Activated naive CD8-positive, alpha-beta T cell treated with anti-CD3 and anti-CD28 coated beads for 36 hours (primary cell): Measurements from ENCODE around the gene IER5. TPM values are rescaled to one million over a fixed set of nuclear protein-coding genes. Genes with fewer than 3 reads are reported as not detected.
"Not testable (repeated sequence)": the region's sequence is repeated elsewhere in the genome, so short reads cannot be mapped to it uniquely, and the experiment has no call there.

Experiments
- DNase-seq: peaks from one replicate; pipeline ENCODE4 v3.0.0; 2021
- H3K27ac Mint-ChIP-seq: one replicate; pipeline ENCODE4 v1.8.0; 2022; ENCODE audit warnings: mild to moderate bottlenecking, moderate library complexity, mixed read lengths
- H3K27me3 Mint-ChIP-seq: one replicate; pipeline ENCODE4 v1.8.0; 2022; ENCODE audit warnings: mild to moderate bottlenecking, mixed read lengths
- H3K36me3 Mint-ChIP-seq: one replicate; pipeline ENCODE4 v1.8.0; 2021; ENCODE audit warnings: mild to moderate bottlenecking, mixed read lengths
- H3K4me1 Mint-ChIP-seq: one replicate; pipeline ENCODE4 v1.8.0; 2021; ENCODE audit warnings: mixed read lengths
- H3K4me3 Mint-ChIP-seq: one replicate; pipeline ENCODE4 v1.8.0; 2022; ENCODE audit warnings: mild to moderate bottlenecking, moderate library complexity, mixed read lengths
- H3K9me3 Mint-ChIP-seq: one replicate; pipeline ENCODE4 v1.8.0; 2022; ENCODE audit warnings: mixed read lengths
- total RNA-seq, 2 experiments: library from RNA; stranded (reverse); gene quantifications; one replicate each; pipeline ENCODE4 v1.2.3, GENCODE V29; 2021

Gene IER5
- 10 to 100 TPM; 29.7 to 30.3 TPM for total RNA-seq

GRCh38 chr1:181088079-181089016 lies at the start of gene IER5:
Gene IER5 (plus strand): TSS chr1:181088700. CDS start chr1:181088903, 203 bp downstream.
- Mint-ChIP-seq H3K27me3 (no peaks in the 10 kb centered on the region), H3K4me3 (peak within 1 kb of the TSS; percentile 100), H3K36me3 (peaks cover 41% of the 10 kb centered on the region), H3K9me3 (no peaks in the 10 kb centered on the region), H3K4me1 (peaks cover 48% of the 10 kb centered on the region), H3K27ac (peak within 1 kb of the TSS; percentile 99)
- peak; percentile 95 for DNase-seq

DNA sequence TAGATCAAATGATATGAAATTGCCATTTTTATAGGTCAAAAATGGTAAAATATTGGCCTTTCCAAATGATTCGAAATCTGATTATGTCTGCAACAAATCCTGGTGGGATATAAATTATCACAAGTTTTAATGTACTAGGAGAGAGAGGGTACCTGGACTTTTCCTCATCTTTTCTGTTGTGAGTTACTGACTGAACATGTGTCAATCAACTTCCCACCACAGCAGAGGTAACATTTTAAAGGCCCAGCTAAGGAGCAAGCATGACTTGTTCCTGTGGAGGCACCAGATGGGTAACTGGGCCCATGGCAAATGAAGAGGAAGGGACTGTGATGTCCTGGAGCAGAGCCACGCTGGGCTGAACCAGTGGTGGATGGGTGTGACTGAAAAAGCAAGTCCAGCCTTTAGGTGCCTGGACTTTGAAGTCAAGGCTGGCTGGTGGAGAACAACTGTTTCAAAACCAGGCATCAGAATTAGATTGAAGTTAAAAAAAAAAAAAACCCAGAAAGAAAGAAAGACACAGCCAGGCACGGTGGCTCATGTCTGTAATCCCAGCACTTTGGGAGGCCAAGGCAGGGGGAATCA lies 48.1 kb upstream of the IER5 start:
- H3K27ac Mint-ChIP-seq: no peak overlapping the region
- H3K36me3 Mint-ChIP-seq: peaks cover 22% of the 10 kb centered on the region

DNA sequence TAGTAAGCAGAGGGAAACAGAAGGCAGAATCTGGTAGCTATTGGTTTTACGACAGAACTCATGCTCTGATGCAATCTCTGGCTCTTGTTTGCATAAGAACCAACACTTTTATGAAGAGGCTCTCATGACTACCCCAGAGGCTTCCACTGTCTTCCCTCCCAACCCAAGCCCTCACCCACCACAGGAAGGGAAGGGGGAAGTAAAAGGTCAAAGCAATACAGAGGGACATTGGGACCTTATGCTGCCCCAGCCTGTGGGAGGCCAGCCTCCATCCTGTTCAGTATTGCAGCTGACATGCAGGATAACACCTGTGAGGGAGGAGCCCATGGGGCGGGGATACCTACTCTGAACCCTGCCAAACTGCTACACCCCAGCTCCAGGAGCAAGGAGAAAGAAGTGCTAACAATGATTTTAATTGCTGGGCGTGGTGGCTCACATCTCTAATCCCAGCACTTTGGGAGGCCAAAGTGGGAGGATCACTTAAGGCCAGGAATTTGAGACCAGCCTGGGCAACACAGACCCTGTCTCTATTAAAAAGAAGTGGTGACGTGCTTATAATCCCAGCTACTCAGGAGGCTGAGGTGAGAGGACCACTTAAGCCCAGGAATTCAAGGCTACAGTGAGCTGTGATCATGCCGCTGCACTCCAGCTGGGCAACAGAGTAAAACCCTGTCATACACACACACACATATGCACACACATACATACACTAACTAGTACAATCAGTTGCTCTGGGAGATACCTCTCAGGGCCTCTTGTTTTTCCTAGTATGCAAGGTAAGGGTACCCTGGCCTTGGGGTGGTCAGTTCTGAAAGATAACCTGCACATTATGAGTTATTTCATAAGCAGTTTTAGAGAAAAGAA lies 45.2 kb upstream of the IER5 start:
- no peaks in the 10 kb centered on the region for H3K27me3 Mint-ChIP-seq
- H3K4me3 Mint-ChIP-seq: peak overlapping the region; percentile 53
- peaks cover 27% of the 10 kb centered on the region for H3K36me3 Mint-ChIP-seq
- no peak for DNase-seq
- peak overlapping the region; percentile 81 for H3K27ac Mint-ChIP-seq
- H3K9me3 Mint-ChIP-seq: no peaks in the 10 kb centered on the region
- H3K4me1 Mint-ChIP-seq: peaks cover 47% of the 10 kb centered on the region

More for the DNA sequence above, 48.1 kb upstream of the IER5 start:
- DNase-seq: no peak
- Mint-ChIP-seq H3K4me3 (no peak overlapping the region), H3K27me3 (no peaks in the 10 kb centered on the region), H3K9me3 (no peaks in the 10 kb centered on the region), H3K4me1 (peaks cover 74% of the 10 kb centered on the region)

GRCh38 chr1:181044449-181044966 lies 44.0 kb upstream of the IER5 start:
- peak overlapping the region; percentile 87 for H3K27ac Mint-ChIP-seq
- H3K4me1 Mint-ChIP-seq: peaks cover 42% of the 10 kb centered on the region
- H3K36me3 Mint-ChIP-seq: peaks cover 21% of the 10 kb centered on the region
- H3K27me3 Mint-ChIP-seq: no peaks in the 10 kb centered on the region
- DNase-seq: peak; percentile 75
- H3K4me3 Mint-ChIP-seq: peak overlapping the region; percentile 49
- H3K9me3 Mint-ChIP-seq: no peaks in the 10 kb centered on the region

DNA sequence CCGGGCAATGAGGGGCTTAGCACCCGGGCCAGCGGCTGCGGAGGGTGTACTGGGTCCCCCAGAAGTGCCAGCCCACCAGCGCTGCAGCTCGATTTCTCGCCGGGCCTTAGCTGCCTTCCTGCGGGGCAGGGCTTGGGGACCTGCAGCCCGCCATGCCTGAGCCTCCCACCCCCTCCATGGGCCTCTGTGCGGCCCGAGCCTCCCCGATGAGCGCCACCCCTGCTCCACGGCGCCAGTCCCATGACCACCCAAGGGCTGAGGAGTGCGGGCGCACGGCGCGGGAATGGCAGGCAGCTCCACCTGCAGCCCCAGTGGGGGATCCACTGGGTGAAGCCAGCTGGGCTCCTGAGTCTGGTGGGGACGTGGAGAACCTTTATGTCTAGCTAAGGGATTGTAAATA lies 42.6 kb upstream of the IER5 start:
- Mint-ChIP-seq H3K36me3 (peaks cover 16% of the 10 kb centered on the region), H3K4me1 (peaks cover 32% of the 10 kb centered on the region)
- H3K9me3 Mint-ChIP-seq, H3K27ac Mint-ChIP-seq, H3K27me3 Mint-ChIP-seq, H3K4me3 Mint-ChIP-seq, DNase-seq: not testable (repeated sequence)

DNA sequence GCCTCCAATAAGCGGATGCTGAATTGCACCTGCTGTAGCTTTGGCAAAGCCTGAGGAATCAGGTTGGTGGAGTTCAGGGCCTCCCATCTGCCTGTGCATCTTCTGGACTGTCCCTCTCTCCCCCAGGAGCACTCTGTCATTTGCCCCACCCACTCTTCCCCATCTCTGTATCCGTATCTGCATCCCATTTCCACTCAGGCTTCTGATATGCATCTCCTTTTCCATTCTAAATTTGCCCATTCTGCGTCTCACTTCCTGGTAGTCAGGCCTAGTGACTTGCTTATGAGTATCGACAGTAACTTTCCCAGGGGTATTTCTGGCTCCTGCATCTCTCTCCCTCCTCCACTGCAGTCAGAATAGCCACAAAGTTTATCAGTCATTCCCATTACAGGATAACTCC lies 39.1 kb upstream of the IER5 start:
- no peak overlapping the region for H3K27ac Mint-ChIP-seq
- H3K36me3 Mint-ChIP-seq: peaks cover 14% of the 10 kb centered on the region
- DNase-seq: no peak
- H3K27me3 Mint-ChIP-seq: no peaks in the 10 kb centered on the region
- no peak overlapping the region for H3K4me3 Mint-ChIP-seq
- peaks cover 8% of the 10 kb centered on the region for H3K4me1 Mint-ChIP-seq
- no peaks in the 10 kb centered on the region for H3K9me3 Mint-ChIP-seq

DNA sequence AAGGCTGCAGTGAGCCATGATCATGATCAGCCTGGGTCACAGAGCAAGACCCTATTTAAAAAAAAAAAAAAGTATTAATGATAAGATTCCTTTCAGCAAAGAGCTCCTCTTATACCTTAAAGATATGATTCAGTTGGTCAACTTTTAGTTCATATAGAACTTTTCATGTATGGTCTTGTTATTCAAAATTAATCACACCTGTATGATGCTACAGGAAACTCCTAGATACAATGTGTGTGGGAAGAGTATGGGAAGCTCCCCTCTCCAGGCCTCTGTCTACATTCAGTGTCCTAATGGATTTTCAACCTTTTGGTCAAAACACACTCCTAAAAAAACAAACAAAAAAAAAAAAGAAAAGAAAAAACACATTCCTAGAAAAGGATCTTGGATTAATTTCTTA lies 37.6 kb upstream of the IER5 start:
- Mint-ChIP-seq H3K4me3 (no peak overlapping the region), H3K36me3 (peaks cover 8% of the 10 kb centered on the region), H3K4me1 (no peaks in the 10 kb centered on the region), H3K27ac (no peak overlapping the region), H3K27me3 (no peaks in the 10 kb centered on the region), H3K9me3 (no peaks in the 10 kb centered on the region)
- DNase-seq: no peak

- no peak for DNase-seq
- peaks cover 31% of the 10 kb centered on the region for H3K36me3 Mint-ChIP-seq
- no peak overlapping the region for H3K27ac Mint-ChIP-seq
- peaks cover 3% of the 10 kb centered on the region for H3K4me1 Mint-ChIP-seq
- no peak overlapping the region for H3K4me3 Mint-ChIP-seq
- peaks cover 13% of the 10 kb centered on the region for H3K9me3 Mint-ChIP-seq
- no peaks in the 10 kb centered on the region for H3K27me3 Mint-ChIP-seq
Observed at GRCh38 chr1:181056560-181056959, 31.9 kb upstream of the IER5 start.

DNA sequence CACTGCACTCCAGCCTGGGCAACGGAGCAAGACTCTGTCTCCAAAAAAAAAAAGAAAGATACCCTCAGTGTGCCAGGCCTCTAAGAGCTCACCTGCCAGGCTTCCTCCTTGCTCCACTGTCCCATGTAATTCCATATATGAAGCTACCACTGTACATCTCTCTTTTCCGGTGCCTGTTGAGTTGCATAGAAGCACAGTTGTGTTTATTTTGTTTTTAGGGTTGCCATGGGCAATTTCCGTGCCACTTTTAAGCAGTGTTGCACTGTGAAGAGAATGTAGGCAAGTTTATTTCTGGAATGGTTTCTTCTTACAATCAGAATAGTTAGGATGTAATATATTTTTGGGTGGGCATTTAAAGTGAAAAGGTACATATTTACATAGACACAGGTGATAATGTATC lies 31.4 kb upstream of the IER5 start:
- peaks cover 8% of the 10 kb centered on the region for H3K4me1 Mint-ChIP-seq
- H3K9me3 Mint-ChIP-seq: peaks cover 13% of the 10 kb centered on the region
- H3K4me3 Mint-ChIP-seq: no peak overlapping the region
- no peak for DNase-seq
- no peaks in the 10 kb centered on the region for H3K27me3 Mint-ChIP-seq
- H3K36me3 Mint-ChIP-seq: peaks cover 31% of the 10 kb centered on the region
- H3K27ac Mint-ChIP-seq: no peak overlapping the region

GRCh38 chr1:181059435-181059834 lies 29.1 kb upstream of the IER5 start:
- H3K9me3 Mint-ChIP-seq: peaks cover 13% of the 10 kb centered on the region
- no peak for DNase-seq
- no peak overlapping the region for H3K4me3 Mint-ChIP-seq

GRCh38 chr1:181060066-181060465 lies 28.4 kb upstream of the IER5 start:
- DNase-seq: no peak
- Mint-ChIP-seq H3K9me3 (peaks cover 13% of the 10 kb centered on the region), H3K27ac (no peak overlapping the region), H3K27me3 (no peaks in the 10 kb centered on the region), H3K4me3 (no peak overlapping the region), H3K4me1 (peaks cover 21% of the 10 kb centered on the region), H3K36me3 (peaks cover 31% of the 10 kb centered on the region)

More at GRCh38 chr1:181059435-181059834, 29.1 kb upstream of the IER5 start:
- Mint-ChIP-seq H3K27me3 (no peaks in the 10 kb centered on the region), H3K4me1 (peaks cover 21% of the 10 kb centered on the region), H3K36me3 (peaks cover 31% of the 10 kb centered on the region), H3K27ac (no peak overlapping the region)

- peaks cover 13% of the 10 kb centered on the region for H3K9me3 Mint-ChIP-seq
- H3K27me3 Mint-ChIP-seq, H3K27ac Mint-ChIP-seq, H3K4me3 Mint-ChIP-seq, DNase-seq: not testable (repeated sequence)
- H3K4me1 Mint-ChIP-seq: peaks cover 21% of the 10 kb centered on the region
- H3K36me3 Mint-ChIP-seq: peaks cover 31% of the 10 kb centered on the region
Observed at GRCh38 chr1:181060947-181061346, 27.6 kb upstream of the IER5 start.

- H3K36me3 Mint-ChIP-seq: peaks cover 31% of the 10 kb centered on the region
- no peak overlapping the region for H3K4me3 Mint-ChIP-seq
- H3K27me3 Mint-ChIP-seq: no peaks in the 10 kb centered on the region
- no peak overlapping the region for H3K27ac Mint-ChIP-seq
- no peak for DNase-seq
- peaks cover 13% of the 10 kb centered on the region for H3K9me3 Mint-ChIP-seq
- H3K4me1 Mint-ChIP-seq: peaks cover 21% of the 10 kb centered on the region
Observed at GRCh38 chr1:181061487-181061886, 27.0 kb upstream of the IER5 start.

DNA sequence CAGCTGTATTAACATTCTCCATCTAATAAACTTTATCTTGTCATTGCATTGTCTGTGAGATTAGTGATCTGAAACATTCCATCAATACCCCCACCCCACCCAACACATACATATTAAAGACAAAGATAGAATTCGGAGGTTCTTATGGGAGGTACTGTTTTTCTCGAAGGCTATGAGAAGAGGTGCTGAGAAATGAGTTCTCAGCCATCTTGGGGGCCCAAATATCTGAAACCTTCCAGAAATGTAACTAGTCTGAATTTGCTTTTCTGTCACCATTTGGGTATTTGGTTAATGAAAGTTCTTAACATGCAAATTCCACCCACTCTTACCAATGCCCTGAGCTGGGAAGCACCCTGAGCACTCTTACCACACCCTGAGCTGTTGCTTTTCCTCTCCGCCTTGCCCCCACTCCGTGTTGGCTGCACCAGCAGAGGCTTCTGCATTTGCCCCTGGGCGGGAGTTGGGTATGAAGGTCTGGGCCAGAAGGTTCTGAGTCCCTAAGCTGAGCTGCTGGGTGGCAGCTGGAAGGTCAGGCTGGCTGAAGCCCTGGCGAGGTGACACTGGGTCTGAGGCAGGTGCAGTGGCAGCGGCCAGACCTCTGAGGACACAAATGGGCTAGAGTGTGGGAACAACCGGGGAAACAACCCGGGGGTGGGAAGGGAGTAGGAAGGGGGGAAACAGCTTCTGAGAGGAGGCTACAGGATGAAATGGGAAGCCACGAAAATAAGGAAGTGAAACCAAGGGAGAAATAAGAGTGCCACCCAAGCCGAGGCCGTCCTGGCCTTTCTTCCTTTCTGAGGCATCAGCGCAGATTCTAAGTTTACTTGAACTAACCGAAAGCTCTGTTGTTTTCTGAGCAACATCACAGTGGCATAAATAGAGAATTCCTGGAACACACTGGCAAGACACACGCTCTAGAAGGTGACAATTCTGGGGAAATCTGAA lies 26.3 kb upstream of the IER5 start:
- Mint-ChIP-seq H3K9me3 (peaks cover 13% of the 10 kb centered on the region), H3K36me3 (peaks cover 30% of the 10 kb centered on the region), H3K4me3 (peak overlapping the region; percentile 69), H3K4me1 (peaks cover 21% of the 10 kb centered on the region), H3K27ac (peak overlapping the region; percentile 84), H3K27me3 (no peaks in the 10 kb centered on the region)
- DNase-seq: peak; percentile 47
